Astrocyte (in vitro differentiated cells and primary cell): ENCODE measurements around the gene TRPV5.

Experiments
- CTCF ChIP-seq: IDR thresholded peaks from 2 replicates; pipeline ENCODE4 v1.5.1; 2011; ENCODE audit warnings: low read depth, mild to moderate bottlenecking, inconsistent platforms, low read length, moderate library complexity; ENCODE audit not compliant: insufficient read depth
- EZH2 ChIP-seq: IDR thresholded peaks from 2 replicates; pipeline ENCODE4 v1.6.1; 2012; ENCODE audit warnings: mild to moderate bottlenecking, low read length, inconsistent platforms; ENCODE audit not compliant: insufficient read depth

GRCh38 chr7:142956951-142957623, 23.5 kb upstream of the TRPV5 start:
- TF ChIP-seq CTCF (no peak), EZH2 (no peak)
